Stimulated activated CD8-positive, alpha-beta memory T cell treated with anti-CD3 and anti-CD28 coated beads, Interleukin-7, amount 100 ng/mL, for 24 hours (primary cell): ENCODE measurements around the gene NACC1.

Source experiments
- DNase-seq: peaks from one replicate; pipeline ENCODE4 v3.0.0-alpha.2; 2020; ENCODE audit warnings: low read depth

The NACC1 gene

DNA sequence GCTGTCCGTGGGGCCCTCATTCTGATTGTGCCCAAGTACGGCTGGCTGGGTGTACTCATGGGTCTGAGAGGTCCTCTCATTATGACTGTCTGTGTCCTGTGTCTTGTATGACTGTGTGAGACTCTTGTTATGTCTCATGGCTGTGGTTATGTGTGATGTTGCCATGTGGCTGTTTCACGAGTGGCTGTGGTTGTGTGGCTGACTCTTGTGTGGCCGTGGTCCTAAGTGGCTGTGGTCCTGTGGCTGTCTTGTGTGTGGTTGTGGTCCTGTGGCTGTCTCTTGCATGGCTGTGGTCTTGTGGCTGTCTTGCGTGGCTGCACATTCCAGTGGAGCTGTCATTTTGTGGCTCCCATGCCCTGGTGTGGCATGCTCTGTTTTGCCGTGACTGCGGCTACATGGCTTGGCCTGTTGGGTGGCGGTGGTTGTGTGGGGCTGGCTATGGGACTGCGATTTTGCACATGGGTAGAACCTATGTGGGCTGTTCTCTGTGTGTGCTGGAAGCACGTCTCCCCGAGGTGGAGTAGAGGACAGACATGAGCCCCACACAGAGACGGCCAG, 18.0 kb upstream of the NACC1 start:
- peak; percentile 51 for DNase-seq

GRCh38 chr19:13100841-13101589, 17.0 kb upstream of the NACC1 start:
- no peak for DNase-seq

DNA sequence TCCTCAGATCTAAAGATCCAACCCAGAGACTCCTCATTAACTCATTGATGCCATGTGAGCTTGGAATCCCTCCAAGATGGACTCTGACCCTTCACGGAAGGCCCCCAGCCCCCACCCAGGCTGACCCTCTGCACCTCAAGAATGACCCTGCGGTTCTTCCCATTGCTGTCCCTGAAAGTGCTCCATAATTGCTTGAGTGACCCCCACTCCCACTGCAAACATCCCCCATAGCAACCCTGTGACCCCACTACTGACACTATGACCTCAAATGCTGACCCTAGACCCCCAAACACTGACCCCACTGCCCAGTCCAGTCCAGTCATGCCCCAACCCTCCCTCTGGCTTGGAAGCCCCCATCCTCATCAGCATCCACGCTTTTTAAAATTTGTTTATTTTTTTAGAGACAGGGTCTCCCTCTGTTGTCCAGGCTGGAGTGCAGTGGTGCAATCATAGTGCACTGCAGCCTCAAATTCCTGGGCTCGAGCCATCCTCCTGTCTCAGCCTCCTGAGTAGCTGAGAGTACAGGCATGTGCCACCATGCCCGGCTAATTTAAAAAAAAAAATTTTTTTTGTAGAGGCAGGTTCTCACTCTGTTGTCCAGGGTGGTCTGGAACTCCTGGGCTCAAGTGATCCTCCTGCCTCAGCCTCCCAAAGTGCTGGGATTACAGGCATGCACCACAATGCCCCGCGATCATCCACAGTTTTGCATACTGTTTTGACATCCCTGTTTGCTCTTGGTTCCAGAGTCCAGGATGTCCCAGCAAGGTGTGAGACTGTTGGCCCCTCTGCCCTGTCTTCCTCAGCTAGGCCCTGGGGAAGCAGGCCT, 16.3 kb upstream of the NACC1 start:
- DNase-seq = no peak

DNA sequence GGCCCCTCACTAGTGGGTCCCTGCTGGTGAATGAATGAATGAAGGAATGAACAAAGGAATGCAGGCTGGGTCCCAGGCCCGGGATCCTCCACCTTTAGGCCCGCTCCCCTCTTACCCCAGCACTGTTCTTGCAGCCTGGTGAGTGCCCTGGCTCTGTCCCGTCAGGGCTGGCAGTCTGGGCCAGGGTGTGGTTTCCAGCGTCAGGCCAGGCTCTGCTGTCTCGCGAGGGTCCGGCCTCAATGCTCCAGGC, 15.7 kb upstream of the NACC1 start:
- no peak for DNase-seq

DNA sequence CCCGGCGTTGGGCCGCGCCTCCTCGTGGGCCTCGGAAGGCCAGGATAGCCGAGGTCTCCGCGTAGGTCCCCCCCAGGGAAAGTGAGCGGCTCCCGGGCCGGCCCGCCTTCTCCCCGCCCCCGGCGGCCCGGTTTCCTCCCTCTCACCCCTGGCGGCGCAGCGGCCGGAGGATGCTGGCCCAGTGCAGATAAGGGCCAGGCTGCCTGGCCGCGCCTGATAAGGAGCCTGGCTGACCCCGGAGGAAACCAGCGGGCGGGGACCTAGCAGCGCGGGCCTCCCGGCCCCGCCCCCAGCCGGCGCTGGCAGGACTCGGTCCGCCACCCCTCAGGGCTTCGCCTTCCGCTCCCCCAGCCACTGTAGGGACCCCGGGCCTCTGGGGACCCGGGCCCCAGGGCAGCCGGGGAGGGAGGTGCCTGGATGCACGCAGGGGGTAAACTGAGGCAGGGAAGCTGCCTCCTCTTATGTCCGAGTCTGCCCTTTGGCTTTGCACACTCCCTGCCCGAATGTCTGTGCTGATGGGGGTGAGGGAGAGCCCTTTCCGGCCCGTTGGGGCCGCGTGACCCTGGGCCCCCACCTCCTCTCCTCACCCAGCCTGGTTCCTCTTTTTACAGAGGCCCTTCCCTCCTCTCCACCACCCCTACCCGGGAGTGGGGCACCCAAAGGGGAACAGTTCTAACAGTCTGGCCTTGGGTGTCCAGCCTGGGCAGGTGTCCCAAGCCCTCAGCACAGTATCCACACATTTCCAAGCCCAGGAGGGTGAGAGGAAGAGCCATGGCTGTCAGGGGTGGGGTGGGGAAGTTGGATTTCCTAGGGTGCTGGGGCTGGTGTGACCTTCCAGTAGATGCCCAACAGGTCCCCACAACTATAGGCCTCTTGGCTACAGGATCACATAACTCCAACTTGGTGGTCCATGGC, 15.1 kb upstream of the NACC1 start, which contains the start of gene LYL1:
TSS of gene LYL1 (minus strand) at position 193 of the 915 bp plus-strand sequence. CDS start 1,687 bp downstream, outside the sequence.
- DNase-seq = no peak

DNA sequence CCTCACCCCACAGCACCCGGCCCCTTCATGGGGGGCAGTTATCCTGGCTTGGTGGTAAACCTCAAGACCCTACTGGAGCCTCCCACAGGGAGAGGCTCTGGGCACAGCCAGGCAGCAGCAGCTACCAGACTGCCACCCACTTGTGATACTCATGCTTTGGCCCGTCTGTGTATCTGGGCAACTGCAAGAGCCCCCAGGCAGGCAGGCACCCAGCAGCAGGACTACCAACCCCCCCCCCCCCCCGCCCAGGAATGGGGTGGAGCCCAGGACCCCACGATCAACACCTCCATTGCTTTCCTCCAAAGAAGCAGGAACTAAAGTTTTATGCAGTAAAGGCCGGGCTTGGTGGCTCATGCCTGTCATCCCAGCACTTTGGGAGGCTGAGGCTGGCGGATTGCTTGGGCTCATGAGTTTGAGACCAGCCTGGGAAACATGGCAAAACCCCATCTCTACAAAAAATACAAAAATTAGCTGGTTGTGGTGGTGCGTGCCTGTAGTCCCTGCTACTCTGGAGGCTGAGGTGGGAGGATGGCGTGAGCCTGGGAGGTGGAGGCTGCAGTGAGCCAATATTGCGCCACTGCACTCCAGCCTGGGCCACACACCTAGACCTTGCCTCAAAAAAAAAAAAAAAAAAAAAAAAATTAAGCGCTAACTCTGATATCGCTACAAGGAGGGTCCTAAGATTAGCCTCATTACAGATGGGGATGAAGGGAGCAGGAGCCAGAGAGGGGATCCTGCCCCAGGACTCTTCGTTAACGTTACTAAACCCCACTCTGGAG, 14.3 kb upstream of the NACC1 start:
- no peak for DNase-seq

DNA sequence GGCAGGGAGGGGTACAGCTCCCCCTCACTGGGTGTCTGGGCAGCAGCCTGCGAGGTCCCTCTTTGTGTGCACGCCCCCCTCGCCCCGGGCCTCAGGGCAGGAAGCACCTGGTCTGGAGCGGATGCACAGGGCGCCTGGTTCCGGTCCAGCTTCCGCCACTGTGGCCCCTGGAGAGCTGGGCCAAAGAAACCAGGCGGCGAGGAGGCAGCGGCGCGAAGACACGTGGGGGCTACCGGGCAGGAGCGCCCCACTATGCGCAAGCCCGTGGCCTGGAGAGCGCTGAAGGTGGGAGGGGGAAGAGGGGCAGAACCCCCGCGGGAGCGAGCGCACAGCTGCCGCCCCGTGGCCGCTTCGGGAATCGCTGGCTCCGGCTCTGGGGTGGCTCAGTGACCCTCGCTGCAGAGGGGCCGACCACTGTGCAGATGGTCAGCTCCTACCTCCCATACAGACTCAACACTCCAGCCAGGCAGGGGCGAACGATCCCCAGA, 13.7 kb upstream of the NACC1 start:
- no peak for DNase-seq

GRCh38 chr19:13104848-13105711, 13.0 kb upstream of the NACC1 start:
- DNase-seq = no peak

GRCh38 chr19:13109361-13110098, 8.5 kb upstream of the NACC1 start:
- DNase-seq = no peak

- no peak for DNase-seq
These were observed 7.9 kb upstream of the NACC1 start for GRCh38 chr19:13110099-13110610.

DNA sequence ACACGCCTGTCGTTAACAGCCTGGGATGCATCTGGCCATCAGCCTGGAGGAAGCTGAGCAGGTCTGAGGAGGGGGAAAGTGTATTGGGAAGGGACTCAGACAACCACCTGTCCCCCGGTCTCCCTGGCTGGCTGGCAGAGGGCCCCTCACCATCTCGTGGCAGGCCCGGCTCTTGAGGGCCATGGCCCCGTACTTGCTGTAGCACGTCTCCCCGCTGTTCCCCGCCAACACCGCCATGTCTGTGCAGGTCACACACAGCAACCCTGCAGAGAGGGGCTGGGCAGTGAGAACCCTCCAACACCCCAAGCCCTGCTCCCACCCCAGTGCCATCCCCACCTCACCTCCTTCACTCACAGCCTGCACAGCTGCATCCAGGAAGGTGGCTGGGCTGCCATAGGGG, 5.5 kb upstream of the NACC1 start:
- no peak for DNase-seq

DNA sequence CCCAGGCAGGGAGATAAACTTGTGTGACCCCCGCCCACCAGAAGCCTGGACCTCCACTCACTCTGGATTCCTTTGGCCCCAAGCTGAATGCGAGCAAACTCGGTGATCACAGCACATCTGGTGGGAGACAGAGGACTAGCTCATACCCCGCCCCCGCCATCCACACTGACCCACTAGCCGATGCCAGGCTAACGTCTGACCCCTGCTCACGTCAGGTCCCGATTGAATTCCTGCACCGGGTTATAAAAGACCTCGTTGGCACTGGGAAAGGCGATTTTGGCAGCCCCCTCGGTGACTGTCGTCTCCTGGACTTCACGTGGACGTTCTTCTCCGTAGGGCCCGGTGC, 2.2 kb upstream of the NACC1 start:
- DNase-seq = no peak

DNA sequence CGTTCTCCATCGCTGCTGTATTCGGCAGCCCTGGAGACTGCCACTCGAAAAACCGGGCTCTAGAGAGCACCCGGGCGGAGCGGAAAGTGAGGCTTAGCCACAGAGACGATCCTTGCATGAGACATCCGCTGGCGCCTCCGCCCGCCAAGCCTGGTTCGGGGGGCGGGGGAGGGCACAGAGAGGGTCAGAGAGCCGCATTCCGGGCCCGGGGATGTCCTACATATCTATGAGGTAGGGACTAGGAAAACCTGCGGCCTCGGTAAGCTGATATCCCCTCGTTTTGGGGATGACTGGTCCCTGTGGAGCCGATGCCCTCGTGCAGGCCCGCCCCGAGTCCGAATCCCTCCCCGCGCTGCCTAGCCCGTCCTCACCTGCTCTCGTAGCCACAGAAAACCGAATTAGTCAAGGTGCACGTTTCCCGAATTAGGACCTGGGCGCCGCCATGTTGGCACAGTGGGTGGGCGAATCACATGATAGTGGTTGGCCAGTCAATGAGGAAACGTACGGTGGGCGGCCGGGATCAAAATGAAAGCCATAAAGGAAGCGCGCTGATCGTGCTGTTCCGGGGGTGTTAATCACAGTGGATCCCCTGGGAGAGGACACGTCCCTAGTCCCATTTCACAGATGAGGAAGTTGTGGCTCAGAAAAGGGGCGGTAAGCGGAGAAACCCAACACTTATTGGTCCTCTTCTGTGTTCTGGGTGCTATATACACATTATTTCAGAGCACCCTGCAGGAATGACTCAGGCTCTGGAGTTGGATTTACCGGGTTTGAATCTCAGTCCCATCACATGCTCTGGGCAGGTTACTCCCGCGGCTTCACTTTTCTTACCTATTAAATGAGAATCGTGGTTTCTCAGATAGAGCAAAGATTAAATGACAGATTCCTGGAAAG, 1.5 kb upstream of the NACC1 start, which contains the start of gene TRMT1:
TSS of gene TRMT1 (minus strand) at position 459 of the 894 bp plus-strand sequence. CDS start at position 118, 341 bp downstream.
- peak; percentile 87 for DNase-seq

DNA sequence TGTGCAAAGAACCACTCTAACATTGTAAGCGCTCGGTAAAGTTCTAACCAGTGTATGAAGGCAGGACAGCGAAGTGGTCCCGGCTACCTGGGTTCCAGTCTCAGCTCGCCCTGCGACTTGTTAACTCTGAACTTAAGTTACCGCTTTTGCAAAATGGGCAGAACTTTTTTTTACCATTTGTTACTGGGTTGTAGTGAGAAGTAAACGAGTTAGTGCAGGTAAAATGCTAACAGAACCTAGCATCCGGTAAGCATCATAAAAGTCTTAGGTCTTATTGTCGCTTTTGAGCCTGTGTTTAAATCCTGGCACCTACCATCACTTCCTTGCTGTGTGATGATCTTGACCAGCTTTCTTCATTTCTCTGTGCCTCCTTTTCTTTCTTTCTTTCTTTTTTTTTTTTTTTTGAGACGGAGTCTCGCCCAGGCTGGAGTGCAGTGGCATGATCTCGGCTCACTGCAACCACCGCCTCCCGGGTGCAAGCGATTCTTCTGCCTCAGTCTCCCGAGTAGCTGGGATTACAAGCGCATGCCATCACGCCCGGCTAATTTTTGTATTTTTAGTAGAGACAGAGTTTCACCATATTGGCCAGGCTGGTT, 790 bp upstream of the NACC1 start:
- no peak for DNase-seq

GRCh38 chr19:13118424-13119193, 545 bp downstream of the NACC1 start:
- no peak for DNase-seq

- no peak for DNase-seq
These were observed 1.6 kb downstream of the NACC1 start for GRCh38 chr19:13119627-13120026.

DNA sequence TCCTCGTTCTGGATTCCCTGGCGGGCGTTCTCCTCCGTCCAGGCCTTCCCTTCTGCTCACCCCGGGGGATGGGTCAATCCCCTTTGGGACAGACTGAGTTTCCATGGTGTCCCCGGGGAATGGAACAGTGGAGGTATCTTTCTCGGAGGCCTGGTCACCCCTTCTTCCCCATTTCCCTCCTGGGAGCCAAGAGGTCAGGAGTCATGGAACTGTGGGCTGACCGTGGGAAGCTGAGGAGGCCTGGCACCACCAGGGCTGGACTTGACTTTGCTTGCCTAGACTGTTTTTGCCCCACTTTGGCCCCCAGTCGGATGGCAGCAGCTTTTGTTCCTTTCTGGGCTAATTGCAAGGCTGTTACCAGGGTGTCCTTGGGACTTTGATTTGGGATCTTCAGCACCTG, 2.0 kb downstream of the NACC1 start:
- DNase-seq = no peak
